ENCODE results near the gene ANKRD45. TPM values are rescaled to one million over a fixed set of nuclear protein-coding genes. Genes with fewer than 3 reads are reported as not detected.
A peak's percentile ranks its signal among the peaks of the same experiment; 100 is the strongest.
"Not testable (repeated sequence)": the region's sequence is repeated elsewhere in the genome, so short reads cannot be mapped to it uniquely, and the experiment has no call there.

The ANKRD45 gene
- total RNA-seq, 1 donor from 2014 or later = not detected

DNA sequence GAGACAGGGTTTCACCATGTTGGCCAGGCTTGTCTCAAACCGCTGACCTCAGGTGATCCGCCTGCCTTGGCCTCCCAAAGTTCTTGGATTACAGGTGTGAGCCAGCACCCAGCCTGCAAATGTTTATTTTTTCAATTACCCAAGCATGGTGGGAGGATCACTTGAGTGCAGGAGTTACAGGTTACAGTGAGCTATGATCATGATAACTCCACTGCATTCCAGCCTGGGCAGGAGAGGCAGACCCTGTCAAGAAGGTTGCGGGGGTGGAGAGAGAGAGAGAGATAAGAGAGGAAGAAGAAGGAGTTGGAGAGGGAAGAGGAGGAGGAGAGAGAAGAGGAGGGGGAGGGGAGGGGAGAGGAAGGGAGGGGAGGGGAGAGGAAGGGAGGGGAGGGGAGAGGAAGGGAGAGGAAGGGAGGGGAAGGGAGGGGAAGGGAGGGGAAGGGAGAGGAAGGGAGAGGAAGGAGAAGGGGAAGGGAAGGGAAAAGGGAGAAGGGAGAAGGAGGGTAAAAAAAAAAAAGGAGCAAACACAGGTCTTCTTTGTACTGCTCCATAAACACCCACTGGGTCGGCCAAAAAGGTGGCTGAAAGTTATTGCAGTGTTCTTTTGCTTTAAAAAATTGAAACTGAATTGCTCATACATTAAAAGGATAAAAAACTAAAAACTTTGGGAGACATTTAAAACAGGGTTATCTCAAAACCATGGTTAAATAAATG lies 61.0 kb downstream of the ANKRD45 start:
- ChIA-PET CTCF (no interaction called here), POLR2A (no interaction called here)
- H3K4me3 Mint-ChIP-seq = no peak overlapping the region

DNA sequence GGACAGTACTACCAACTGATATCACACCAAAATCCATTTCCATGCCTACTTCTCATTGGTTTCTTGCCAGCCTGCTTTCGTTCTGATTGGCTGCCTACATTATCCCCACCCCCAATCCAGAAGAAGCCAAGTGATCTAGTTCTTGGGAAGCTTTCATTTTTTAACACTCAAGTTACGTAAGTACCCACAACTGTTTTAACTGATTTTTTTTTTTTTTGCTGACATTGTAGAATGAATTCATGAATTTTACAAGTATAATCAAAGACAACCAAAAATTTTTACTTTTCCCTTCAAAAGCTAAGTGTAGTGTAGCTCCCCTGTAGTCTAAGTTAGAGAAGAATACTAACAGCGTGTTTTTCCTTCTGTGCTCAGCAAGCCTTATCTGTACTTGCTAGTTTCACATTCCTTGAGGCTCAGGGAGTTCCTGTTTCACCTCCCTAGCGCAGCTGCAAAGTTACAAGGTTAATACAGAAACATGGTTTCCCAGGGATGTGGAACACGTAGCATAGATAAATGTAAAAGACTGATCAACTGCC lies 66.5 kb downstream of the ANKRD45 start, which contains the start of gene SLC9C2:
SLC9C2 (minus strand) TSS at position 17 of the 536 bp plus-strand sequence. CDS start 1,296 bp downstream, outside the sequence.
- peaks cover 18% of the 10 kb centered on the region for H3K4me1 Mint-ChIP-seq
- ChIA-PET CTCF (no interaction called here), POLR2A (no interaction called here)
- no peak within 1 kb of the TSS for H3K27ac Mint-ChIP-seq
- intact Hi-C loops (cut with micrococcal nuclease) = no loop called here
- peaks cover 7% of the 10 kb centered on the region for H3K27me3 Mint-ChIP-seq
- H3K9me3 Mint-ChIP-seq = no peaks in the 10 kb centered on the region
- ATAC-seq (ENCODE audit: low read depth) = no peak
- no peak for DNase-seq
- no peaks in the 10 kb centered on the region for H3K36me3 Mint-ChIP-seq (ENCODE audit: low read depth)
- TF ChIP-seq, protein P1, sequence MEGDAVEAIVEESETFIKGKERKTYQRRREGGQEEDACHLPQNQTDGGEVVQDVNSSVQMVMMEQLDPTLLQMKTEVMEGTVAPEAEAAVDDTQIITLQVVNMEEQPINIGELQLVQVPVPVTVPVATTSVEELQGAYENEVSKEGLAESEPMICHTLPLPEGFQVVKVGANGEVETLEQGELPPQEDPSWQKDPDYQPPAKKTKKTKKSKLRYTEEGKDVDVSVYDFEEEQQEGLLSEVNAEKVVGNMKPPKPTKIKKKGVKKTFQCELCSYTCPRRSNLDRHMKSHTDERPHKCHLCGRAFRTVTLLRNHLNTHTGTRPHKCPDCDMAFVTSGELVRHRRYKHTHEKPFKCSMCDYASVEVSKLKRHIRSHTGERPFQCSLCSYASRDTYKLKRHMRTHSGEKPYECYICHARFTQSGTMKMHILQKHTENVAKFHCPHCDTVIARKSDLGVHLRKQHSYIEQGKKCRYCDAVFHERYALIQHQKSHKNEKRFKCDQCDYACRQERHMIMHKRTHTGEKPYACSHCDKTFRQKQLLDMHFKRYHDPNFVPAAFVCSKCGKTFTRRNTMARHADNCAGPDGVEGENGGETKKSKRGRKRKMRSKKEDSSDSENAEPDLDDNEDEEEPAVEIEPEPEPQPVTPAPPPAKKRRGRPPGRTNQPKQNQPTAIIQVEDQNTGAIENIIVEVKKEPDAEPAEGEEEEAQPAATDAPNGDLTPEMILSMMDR (IDR thresholded peaks at IDR 0.05) = no peak
- H3K4me3 Mint-ChIP-seq = no peak within 1 kb of the TSS

More for the DNA sequence above, 61.0 kb downstream of the ANKRD45 start:
- DNase-seq (no peak), ATAC-seq (ENCODE audit: low read depth) (no peak)
- H3K9me3 Mint-ChIP-seq = no peaks in the 10 kb centered on the region
- intact Hi-C loops (cut with micrococcal nuclease) = no loop called here
- H3K4me1 Mint-ChIP-seq = no peaks in the 10 kb centered on the region
- H3K36me3 Mint-ChIP-seq (ENCODE audit: low read depth) = no peaks in the 10 kb centered on the region
- peaks cover 13% of the 10 kb centered on the region for H3K27me3 Mint-ChIP-seq
- no peak overlapping the region for H3K27ac Mint-ChIP-seq
- TF ChIP-seq, protein P1 (IDR thresholded peaks at IDR 0.05) = no peak

DNA sequence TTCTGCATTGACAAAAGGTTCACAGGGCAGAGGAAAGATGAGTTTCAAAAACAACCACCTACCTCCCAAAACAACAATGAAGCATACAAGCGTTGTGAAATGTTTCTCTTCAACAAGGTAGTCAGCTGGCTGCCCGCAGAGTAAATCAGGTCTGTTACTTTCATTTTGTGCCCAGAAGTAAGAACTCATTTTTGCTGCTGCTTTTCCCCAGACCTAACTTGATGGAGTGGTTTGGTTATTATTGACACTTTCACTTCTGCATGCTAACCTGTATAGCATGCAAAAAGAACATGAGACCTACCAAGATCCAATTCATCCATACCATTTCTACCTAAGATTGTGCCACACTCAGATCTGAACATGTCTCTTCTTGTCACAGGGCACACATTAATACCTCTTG lies 68.1 kb downstream of the ANKRD45 start:
- Mint-ChIP-seq H3K4me3 (no peak overlapping the region), H3K9me3 (no peaks in the 10 kb centered on the region), H3K27ac (no peak overlapping the region), H3K27me3 (peaks cover 8% of the 10 kb centered on the region), H3K36me3 (ENCODE audit: low read depth) (no peaks in the 10 kb centered on the region), H3K4me1 (peaks cover 18% of the 10 kb centered on the region)
- no peak for DNase-seq
- ChIA-PET CTCF (no interaction called here), POLR2A (no interaction called here)
- intact Hi-C loops (cut with micrococcal nuclease) = no loop called here
- TF ChIP-seq, protein P1 (IDR thresholded peaks at IDR 0.05) = no peak
- peak; percentile 21 for ATAC-seq (ENCODE audit: low read depth)

DNA sequence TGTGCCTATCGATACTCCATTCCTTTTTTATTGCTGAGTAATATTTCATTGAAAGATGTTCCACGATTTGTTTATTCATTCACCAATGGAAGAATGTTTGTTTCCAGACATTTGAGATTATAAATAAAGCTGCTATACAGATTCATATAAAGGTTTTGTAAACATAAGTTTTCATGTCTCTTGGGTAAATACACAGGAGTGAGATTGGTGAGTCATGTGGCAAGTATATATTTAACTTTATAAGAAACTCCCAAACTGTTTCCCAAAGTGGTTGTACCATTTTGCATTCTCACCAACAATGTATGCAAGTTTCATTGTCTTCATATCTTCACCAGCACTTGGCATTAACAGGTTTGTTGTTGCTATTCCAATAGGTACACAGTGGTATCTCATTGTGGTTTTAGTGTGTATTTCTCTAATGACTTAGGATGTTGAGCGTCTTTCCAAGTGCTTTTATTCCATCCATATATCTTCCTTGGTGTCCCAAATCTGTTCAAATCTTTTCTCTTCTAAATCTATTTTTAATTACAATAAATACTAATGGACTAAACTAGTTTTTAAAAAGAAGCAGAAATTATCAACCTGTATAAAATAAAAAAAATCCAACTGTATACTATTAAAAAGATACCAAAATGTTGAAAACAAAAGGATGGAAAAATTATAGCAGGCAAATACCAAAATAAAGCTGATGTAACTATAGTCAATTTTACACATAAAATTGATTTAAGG lies 73.4 kb downstream of the ANKRD45 start:
- peaks cover 5% of the 10 kb centered on the region for H3K9me3 Mint-ChIP-seq
- ChIA-PET CTCF (no interaction called here), POLR2A (no interaction called here)
- no peak overlapping the region for H3K4me3 Mint-ChIP-seq
- peaks cover 2% of the 10 kb centered on the region for H3K4me1 Mint-ChIP-seq
- TF ChIP-seq, protein P1 (IDR thresholded peaks at IDR 0.05) = no peak
- DNase-seq = no peak
- no peak for ATAC-seq (ENCODE audit: low read depth)
- intact Hi-C loops (cut with micrococcal nuclease) = no loop called here
- H3K36me3 Mint-ChIP-seq (ENCODE audit: low read depth) = no peaks in the 10 kb centered on the region
- peaks cover 13% of the 10 kb centered on the region for H3K27me3 Mint-ChIP-seq
- H3K27ac Mint-ChIP-seq = no peak overlapping the region

DNA sequence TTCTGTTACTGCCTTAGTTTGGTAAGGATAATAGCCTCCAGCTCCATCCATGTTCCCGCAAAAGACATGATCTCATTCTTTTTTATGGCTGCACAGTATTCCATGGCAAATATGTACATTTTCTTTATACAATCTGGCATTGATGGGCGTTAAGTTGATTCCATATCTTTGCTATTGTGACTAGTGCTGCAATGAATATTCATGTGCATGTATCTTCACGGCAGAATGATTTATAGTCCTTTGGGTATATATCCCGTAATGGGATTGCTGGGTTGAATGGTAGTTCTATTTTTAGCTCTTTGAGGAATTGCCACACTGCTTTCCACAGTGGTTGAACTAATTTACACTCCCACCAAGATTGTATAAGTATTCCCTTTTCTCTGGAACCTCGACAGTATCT lies 78.5 kb downstream of the ANKRD45 start:
- H3K36me3 Mint-ChIP-seq (ENCODE audit: low read depth); H3K27me3 Mint-ChIP-seq; CTCF ChIA-PET; intact Hi-C loops (cut with micrococcal nuclease); H3K4me3 Mint-ChIP-seq; H3K4me1 Mint-ChIP-seq; DNase-seq; H3K27ac Mint-ChIP-seq; POLR2A ChIA-PET; H3K9me3 Mint-ChIP-seq; ATAC-seq (ENCODE audit: low read depth): not testable (repeated sequence)

Data from activated B cell treated with CpG ODN at 0.5 μM for 24 hours (primary cell).